Activated CD8-positive, alpha-beta T cell treated with anti-CD3 and anti-CD28 coated beads for 36 hours (primary cell): Measurements from ENCODE around the gene NSL1. TPM values are rescaled to one million over a fixed set of nuclear protein-coding genes. Genes with fewer than 3 reads are reported as not detected.

Experiments
- ATAC-seq: fragments of 200-7000 bp; cut with Tn5 transposase; one replicate; pipeline ENCODE4 v1.10.0; 2021; ENCODE audit warnings: mild to moderate bottlenecking, moderate library complexity
- CTCF ChIA-PET: fragments of 350-600 bp; sonication (Branson Sonifier 250); formaldehyde crosslinking; loops from one replicate; lab custom pipeline; 2021; ENCODE audit warnings: antibody characterized with exemption; lab: Charles Lee
- POLR2A ChIA-PET: fragments of 350-600 bp; sonication (Branson Sonifier 250); formaldehyde crosslinking; loops from one replicate; lab custom pipeline; 2021; ENCODE audit warnings: antibody characterized with exemption; lab: Charles Lee
- DNase-seq: peaks from one replicate; pipeline ENCODE4 v3.0.0-alpha.2; 2020
- H3K27ac Mint-ChIP-seq: one replicate; pipeline ENCODE4 v1.8.0; 2021; ENCODE audit warnings: mild to moderate bottlenecking, mixed read lengths
- H3K27me3 Mint-ChIP-seq: one replicate; pipeline ENCODE4 v1.8.0; 2021; ENCODE audit warnings: mixed read lengths
- H3K36me3 Mint-ChIP-seq: one replicate; pipeline ENCODE4 v1.8.0; 2021; ENCODE audit warnings: low read depth, mixed read lengths
- H3K4me1 Mint-ChIP-seq: one replicate; pipeline ENCODE4 v1.8.0; 2021; ENCODE audit warnings: low read depth, mixed read lengths
- H3K4me3 Mint-ChIP-seq: one replicate; pipeline ENCODE4 v1.8.0; 2021; ENCODE audit warnings: mild to moderate bottlenecking, moderate library complexity, mixed read lengths
- H3K9me3 Mint-ChIP-seq: one replicate; pipeline ENCODE4 v1.8.0; 2021; ENCODE audit warnings: mixed read lengths
- CTCF ChIP-seq: fragments of 200-600 bp; IDR thresholded peaks from one replicate; pipeline ENCODE4 v1.8.0; 2022; ENCODE audit warnings: antibody characterized with exemption, mild to moderate bottlenecking
- intact Hi-C: fragments of 100-400 bp; cut with micrococcal nuclease; formaldehyde crosslinking; loops from one replicate; pipeline ENCODE4 v1.10.0; 2022
- total RNA-seq, 2 experiments: library from RNA; stranded (reverse); gene quantifications; one replicate each; pipeline ENCODE4 v1.2.3, GENCODE V29; 2021

NSL1 gene
- total RNA-seq, 2 experiments from 2014 or later: 29.6 to 34.9 TPM

DNA sequence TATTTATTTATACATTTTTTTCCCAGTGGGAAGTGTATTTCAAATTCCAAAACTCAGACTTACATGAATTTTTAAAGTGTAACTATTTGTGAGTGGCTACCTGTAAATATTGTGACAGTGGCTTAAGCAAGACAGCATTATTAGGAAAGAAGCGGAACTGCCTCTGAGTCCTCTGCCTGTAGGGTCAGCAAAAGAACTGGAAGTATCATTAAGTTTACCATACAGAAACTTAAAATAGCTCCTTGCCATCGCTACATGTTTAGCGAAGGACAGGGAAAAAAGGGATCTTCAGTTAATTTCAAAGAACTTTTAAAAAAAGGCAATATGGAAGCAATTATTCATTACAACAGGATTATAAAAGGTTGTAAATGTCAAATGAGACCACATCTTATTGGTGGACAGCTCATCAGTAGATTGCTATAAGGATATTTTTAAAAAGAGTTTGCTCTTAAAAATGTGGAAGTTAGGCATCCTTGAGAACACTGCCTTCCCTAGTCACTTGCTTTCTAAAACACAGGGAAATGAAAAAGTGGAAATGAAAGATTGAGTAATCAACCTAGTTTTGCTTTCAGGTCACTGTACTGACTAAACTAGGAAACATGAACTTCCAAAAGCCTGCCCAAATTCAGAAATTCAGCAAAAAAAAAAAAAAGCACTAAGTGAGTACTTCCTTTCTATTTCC lies 39.2 kb downstream of the NSL1 start:
- DNase-seq (no peak), ATAC-seq (peak; percentile 56)
- ChIA-PET POLR2A (no interaction called here), CTCF (interaction anchor here (0.9 to 3.7 kb wide), 10 partner anchors 10 to 87 kb away, joined by 3 to 48 read pairs (median 7); no protein-coding TSS in a partner anchor)
- no peaks in the 10 kb centered on the region for H3K27me3 Mint-ChIP-seq
- intact Hi-C loops: loop anchor here (5.0 kb wide), 1 partner anchor 50 kb away; no protein-coding TSS in a partner anchor
- H3K4me1 Mint-ChIP-seq: peaks cover 45% of the 10 kb centered on the region
- H3K36me3 Mint-ChIP-seq: peaks cover 4% of the 10 kb centered on the region
- H3K4me3 Mint-ChIP-seq: no peak overlapping the region
- no peak overlapping the region for H3K27ac Mint-ChIP-seq
- TF ChIP-seq CTCF: no peak
- no peaks in the 10 kb centered on the region for H3K9me3 Mint-ChIP-seq

DNA sequence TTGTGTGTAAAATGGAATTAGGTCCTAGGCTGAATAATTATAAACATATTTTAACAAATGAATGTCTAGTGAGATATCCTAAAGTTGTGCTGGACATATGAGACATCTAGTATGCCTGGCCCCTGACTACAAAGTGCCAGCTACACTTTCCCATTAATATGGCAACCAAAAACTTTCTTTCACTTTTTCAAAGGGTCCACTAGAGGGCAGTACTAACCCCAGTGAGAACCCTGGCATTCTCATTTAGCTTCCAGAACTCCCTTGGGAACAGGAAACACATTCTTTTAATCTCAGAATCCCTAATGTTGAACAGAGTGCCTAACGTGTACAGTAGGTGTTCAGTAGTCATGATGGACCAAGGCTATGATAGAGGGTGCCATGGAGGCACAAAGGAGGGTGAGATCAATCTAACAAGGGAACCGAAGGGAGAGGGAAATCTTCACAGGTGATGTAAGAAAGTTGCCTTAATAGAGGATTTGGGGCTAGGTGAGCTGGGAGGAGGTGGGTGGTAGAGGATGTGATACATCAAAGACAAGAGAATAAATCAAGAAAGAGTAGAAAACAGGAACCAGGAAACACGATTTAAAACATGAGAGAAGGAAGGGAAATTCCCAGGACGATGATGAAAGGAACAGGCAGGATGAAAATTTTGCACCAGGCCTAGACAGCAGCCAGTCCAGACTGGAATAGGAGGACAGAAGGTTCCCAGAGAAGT lies 41.6 kb downstream of the NSL1 start:
- Mint-ChIP-seq H3K27me3 (no peaks in the 10 kb centered on the region), H3K4me1 (peaks cover 53% of the 10 kb centered on the region), H3K36me3 (peaks cover 2% of the 10 kb centered on the region), H3K27ac (peak overlapping the region; percentile 74), H3K9me3 (no peaks in the 10 kb centered on the region), H3K4me3 (peak overlapping the region; percentile 18)
- intact Hi-C loops: loop anchor here (1.0 to 5.0 kb wide), 2 partner anchors 20 to 48 kb away; no protein-coding TSS in a partner anchor
- DNase-seq: no peak
- ATAC-seq: peak; percentile 35
- TF ChIP-seq CTCF: peak; percentile 70
- ChIA-PET CTCF (interaction anchor here (0.8 to 3.7 kb wide), 28 partner anchors 9 to 294 kb away, joined by 3 to 48 read pairs (median 4); partner anchors contain the start of genes BATF3, NSL1 and TATDN3), POLR2A (interaction anchor here (1.1 to 1.4 kb wide), 4 partner anchors 9 to 49 kb away, joined by 3 to 4 read pairs (median 3); no protein-coding TSS in a partner anchor)

DNA sequence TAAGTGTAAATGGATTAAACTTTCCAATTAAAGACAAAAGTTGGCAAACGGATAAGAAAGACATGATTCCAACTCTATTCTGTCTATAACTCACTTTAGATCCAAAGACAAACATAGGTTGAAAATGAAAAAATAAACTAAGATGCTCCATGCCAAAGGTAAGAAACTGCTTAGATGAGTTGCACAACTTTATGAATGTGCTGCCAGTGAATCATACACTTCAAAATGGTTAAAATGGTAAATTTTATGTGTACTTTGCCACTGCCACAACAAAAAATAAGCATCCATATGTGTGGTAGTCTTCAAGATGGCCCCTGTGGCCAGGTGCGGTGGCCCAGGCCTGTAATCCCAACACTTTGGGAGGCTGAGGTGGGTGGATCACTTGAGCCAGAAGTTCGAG lies 45.0 kb downstream of the NSL1 start:
- H3K36me3 Mint-ChIP-seq: peaks cover 15% of the 10 kb centered on the region
- H3K27ac Mint-ChIP-seq: no peak overlapping the region
- no peak for DNase-seq
- H3K27me3 Mint-ChIP-seq: no peaks in the 10 kb centered on the region
- intact Hi-C loops: no loop called here
- POLR2A ChIA-PET: interaction anchor here (0.7 kb wide), 1 partner anchor 139 kb away, joined by 3 read pairs; no protein-coding TSS in a partner anchor
- peaks cover 6% of the 10 kb centered on the region for H3K9me3 Mint-ChIP-seq
- CTCF ChIA-PET: interaction anchor here (1.2 to 3.1 kb wide), 6 partner anchors 7 to 82 kb away, joined by 3 to 13 read pairs (median 4); partner anchors contain the start of gene BATF3
- ATAC-seq: no peak
- H3K4me3 Mint-ChIP-seq: no peak overlapping the region
- peaks cover 36% of the 10 kb centered on the region for H3K4me1 Mint-ChIP-seq
- no peak for TF ChIP-seq CTCF

- ATAC-seq (no peak), DNase-seq (no peak)
- Mint-ChIP-seq H3K4me3 (no peak overlapping the region), H3K27ac (no peak overlapping the region), H3K4me1 (peaks cover 37% of the 10 kb centered on the region), H3K36me3 (peaks cover 21% of the 10 kb centered on the region), H3K27me3 (no peaks in the 10 kb centered on the region), H3K9me3 (peaks cover 12% of the 10 kb centered on the region)
- intact Hi-C loops: no loop called here
- ChIA-PET POLR2A (interaction anchor here (1.4 kb wide), 1 partner anchor 24 kb away, joined by 4 read pairs; no protein-coding TSS in a partner anchor), CTCF (interaction anchor here (1.0 to 2.5 kb wide), 5 partner anchors 9 to 80 kb away, joined by 3 to 6 read pairs (median 3); no protein-coding TSS in a partner anchor)
- no peak for TF ChIP-seq CTCF
Observed at GRCh38 chr1:212745303-212745702, 46.3 kb downstream of the NSL1 start.
